Measurements from ENCODE around the gene TNIP1.

DNA sequence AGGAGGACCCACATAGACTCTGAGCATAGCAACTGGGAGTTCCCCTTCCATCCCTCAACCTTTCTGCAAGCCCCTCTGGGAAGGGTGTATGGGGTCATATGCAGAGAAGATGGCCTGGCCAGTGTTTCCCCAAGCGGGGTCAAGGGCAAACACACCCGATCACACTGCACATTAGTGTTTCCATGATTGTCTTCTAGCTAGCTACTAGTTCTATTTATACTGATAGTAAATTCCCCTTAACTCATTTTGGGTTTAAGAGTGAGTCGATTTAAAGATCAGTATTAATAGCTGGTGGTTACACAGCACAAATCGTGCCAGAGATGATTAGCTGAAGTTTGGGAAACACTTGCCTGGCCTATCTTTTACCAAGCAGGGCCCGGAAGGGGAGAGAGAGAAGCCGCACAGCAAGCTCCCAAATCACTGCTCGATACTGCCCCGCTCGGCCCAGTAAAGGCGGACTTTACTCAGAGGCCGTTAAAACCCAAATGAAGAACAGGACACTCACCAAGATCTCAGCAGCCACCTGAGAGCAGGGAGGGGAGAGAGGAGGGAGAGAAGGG is 29.4 kb upstream of the TNIP1 start:
- no peak for TF ChIP-seq CTCF (conservative IDR thresholded peaks at IDR 0.05)
- TF ChIP-seq EZH2 (IDR thresholded peaks at IDR 0.05; ENCODE audit: low read depth), result no peak
